Vagina (tissue), 2 donors: ENCODE data around the gene PRC1. TPM values are rescaled to one million over a fixed set of nuclear protein-coding genes. Genes with fewer than 3 reads are reported as not detected.

ENCODE experiments used
- DNase-seq, 2 donors: peaks; one replicate each; pipeline ENCODE4 v3.0.0-alpha.2; 2017; ENCODE audit errors: extremely low spot score in 2 of 2
- H3K27ac ChIP-seq: fragments of 200-600 bp; sonication (generic); one replicate; pipeline ENCODE4 v1.5.1; 2019
- H3K27me3 ChIP-seq: fragments of 200-600 bp; sonication (generic); one replicate; pipeline ENCODE4 v1.5.1; 2019
- H3K36me3 ChIP-seq, 2 donors: fragments of 200-600 bp; sonication (generic); one replicate each; pipeline ENCODE4 v1.5.1; 2017 to 2019
- H3K4me1 ChIP-seq: fragments of 200-600 bp; sonication (generic); one replicate; pipeline ENCODE4 v1.5.1; 2019
- H3K4me3 ChIP-seq, 2 donors: fragments of 200-600 bp; sonication (generic); 1 replicate in 1 of 2; 2 replicates in 1 of 2; pipeline ENCODE4 v1.5.1; 2016 to 2019
- H3K9me3 ChIP-seq: fragments of 200-600 bp; sonication (generic); one replicate; pipeline ENCODE4 v1.5.1; 2019
- CTCF ChIP-seq, 3 experiments: fragments of 450-650 bp in 2 of 3; fragments of 200-600 bp in 1 of 3; sonication (generic) in 1 of 3; IDR thresholded peaks; one replicate each; pipeline ENCODE4 v1.5.1; 2017 to 2019; ENCODE audit warnings: antibody characterized with exemption in 3 of 3, mild to moderate bottlenecking in 2 of 3, moderate library complexity in 2 of 3
- POLR2A ChIP-seq, 2 donors: fragments of 450-650 bp; IDR thresholded peaks; one replicate each; pipeline ENCODE4 v1.6.1; 2017; ENCODE audit warnings: antibody characterized with exemption in 2 of 2, mild to moderate bottlenecking in 2 of 2, moderate library complexity in 2 of 2
- POLR2AphosphoS5 ChIP-seq, 2 donors: sonication (generic); formaldehyde crosslinking; IDR thresholded peaks; one replicate each; pipeline ENCODE4 v1.9.0; 2017; ENCODE audit warnings: antibody characterized with exemption in 2 of 2, mild to moderate bottlenecking in 2 of 2, low read depth in 1 of 2; ENCODE audit not compliant: insufficient read depth in 1 of 2
- intact Hi-C: fragments of 100-400 bp; cut with DNase I; formaldehyde crosslinking; loops from one replicate; pipeline ENCODE4 v1.15.1; 2023
- total RNA-seq: library from RNA; depleted of rRNA; stranded (reverse); fragments of >200 nt; gene quantifications from one replicate; pipeline ENCODE4 v1.2.3, GENCODE V29; 2016

PRC1 gene
- total RNA-seq, 1 donor from 2014 or later: 29.7 TPM

GRCh38 chr15:90948506-90948905, 45.8 kb downstream of the PRC1 start:
- peaks cover 2 to 85% of the 10 kb centered on the region in 2 donors for H3K36me3 ChIP-seq

GRCh38 chr15:90947577-90948357, 46.6 kb downstream of the PRC1 start:
- no peak for DNase-seq
- Histone ChIP-seq H3K36me3 (peaks cover 4 to 85% of the 10 kb centered on the region in 2 donors), H3K4me3 (no peak overlapping the region), H3K9me3 (no peaks in the 10 kb centered on the region), H3K27me3 (no peaks in the 10 kb centered on the region), H3K4me1 (no peaks in the 10 kb centered on the region), H3K27ac (no peak overlapping the region)
- TF ChIP-seq CTCF (IDR thresholded peaks at IDR 0.05) (no peak), POLR2AphosphoS5 (IDR thresholded peaks at IDR 0.05; ENCODE audit: insufficient read depth in 1 of 2, low read depth in 1 of 2) (no peak), POLR2A (IDR thresholded peaks at IDR 0.05) (no peak)
- intact Hi-C loops: loop anchor here (10.0 kb wide), 1 partner anchor 317 kb away; no protein-coding TSS in a partner anchor

More at GRCh38 chr15:90948506-90948905, 45.8 kb downstream of the PRC1 start:
- H3K4me1 ChIP-seq: no peaks in the 10 kb centered on the region
- intact Hi-C loops: loop anchor here (10.0 kb wide), 1 partner anchor 316 kb away; no protein-coding TSS in a partner anchor
- H3K4me3 ChIP-seq: no peak overlapping the region
- TF ChIP-seq POLR2A (IDR thresholded peaks at IDR 0.05) (no peak), CTCF (IDR thresholded peaks at IDR 0.05) (no peak), POLR2AphosphoS5 (IDR thresholded peaks at IDR 0.05; ENCODE audit: insufficient read depth in 1 of 2, low read depth in 1 of 2) (no peak)
- H3K27me3 ChIP-seq: no peaks in the 10 kb centered on the region
- no peak overlapping the region for H3K27ac ChIP-seq
- no peaks in the 10 kb centered on the region for H3K9me3 ChIP-seq
- DNase-seq: no peak

GRCh38 chr15:90946941-90947576, 47.3 kb downstream of the PRC1 start:
- Histone ChIP-seq H3K9me3 (no peaks in the 10 kb centered on the region), H3K27me3 (no peaks in the 10 kb centered on the region), H3K4me1 (no peaks in the 10 kb centered on the region), H3K4me3 (no peak overlapping the region), H3K36me3 (peaks cover 4 to 89% of the 10 kb centered on the region in 2 donors), H3K27ac (no peak overlapping the region)
- intact Hi-C loops: loop anchor here (10.0 kb wide), 1 partner anchor 318 kb away; no protein-coding TSS in a partner anchor
- no peak for DNase-seq
- no peak for TF ChIP-seq POLR2A (IDR thresholded peaks at IDR 0.05)
- no peak for TF ChIP-seq CTCF (IDR thresholded peaks at IDR 0.05)
- TF ChIP-seq POLR2AphosphoS5 (IDR thresholded peaks at IDR 0.05; ENCODE audit: insufficient read depth in 1 of 2, low read depth in 1 of 2): no peak

- intact Hi-C loops: loop anchor here (10.0 kb wide), 1 partner anchor 318 kb away; no protein-coding TSS in a partner anchor
- DNase-seq: no peak
- Histone ChIP-seq H3K27ac (no peak overlapping the region), H3K4me3 (no peak overlapping the region), H3K36me3 (peaks cover 4 to 87% of the 10 kb centered on the region in 2 donors), H3K9me3 (no peaks in the 10 kb centered on the region), H3K4me1 (no peaks in the 10 kb centered on the region), H3K27me3 (no peaks in the 10 kb centered on the region)
- TF ChIP-seq POLR2AphosphoS5 (IDR thresholded peaks at IDR 0.05; ENCODE audit: insufficient read depth in 1 of 2, low read depth in 1 of 2) (no peak), CTCF (IDR thresholded peaks at IDR 0.05) (no peak), POLR2A (IDR thresholded peaks at IDR 0.05) (no peak)
These were observed 47.8 kb downstream of the PRC1 start for GRCh38 chr15:90946538-90946937.
